NCI-H1436 (cell line): ENCODE measurements around the gene CEACAM21.
"Not testable (repeated sequence)": the region's sequence is repeated elsewhere in the genome, so short reads cannot be mapped to it uniquely, and the experiment has no call there.

Source experiments
- DNase-seq: peaks from one replicate; lab custom pipeline; 2025; lab: John Stamatoyannopoulos, UW

CEACAM21 gene

GRCh38 chr19:41549884-41550283 lies 26.1 kb upstream of the CEACAM21 start:
- no peak for DNase-seq

- no peak for DNase-seq
These were observed 24.8 kb upstream of the CEACAM21 start for GRCh38 chr19:41551212-41551610.

GRCh38 chr19:41551711-41552110 lies 24.3 kb upstream of the CEACAM21 start:
- DNase-seq = no peak

GRCh38 chr19:41552558-41552957 lies 23.4 kb upstream of the CEACAM21 start:
- DNase-seq = no peak

- no peak for DNase-seq
These were observed 22.2 kb upstream of the CEACAM21 start for GRCh38 chr19:41553804-41554203.

- DNase-seq = no peak
These were observed 21.1 kb upstream of the CEACAM21 start for GRCh38 chr19:41554907-41555306.

GRCh38 chr19:41555748-41556147 lies 20.2 kb upstream of the CEACAM21 start:
- no peak for DNase-seq

- no peak for DNase-seq
These were observed 12.0 kb upstream of the CEACAM21 start for GRCh38 chr19:41563854-41564514.

- DNase-seq = no peak
These were observed 11.2 kb upstream of the CEACAM21 start for GRCh38 chr19:41564515-41565378.

GRCh38 chr19:41565379-41565720 lies 10.6 kb upstream of the CEACAM21 start:
- no peak for DNase-seq

- peak; percentile 33 for DNase-seq
These were observed 10.0 kb upstream of the CEACAM21 start for GRCh38 chr19:41566001-41566400.

GRCh38 chr19:41569481-41570150 lies 6.3 kb upstream of the CEACAM21 start:
- no peak for DNase-seq

- DNase-seq = no peak
These were observed 5.8 kb upstream of the CEACAM21 start for GRCh38 chr19:41570179-41570578.

- DNase-seq = peak; percentile 80
These were observed 5.3 kb upstream of the CEACAM21 start for GRCh38 chr19:41570639-41571112.

GRCh38 chr19:41577144-41577830 lies 1.3 kb downstream of the CEACAM21 start:
- DNase-seq = no peak

- DNase-seq = no peak
These were observed 1.9 kb downstream of the CEACAM21 start for GRCh38 chr19:41577833-41578232.

- no peak for DNase-seq
These were observed 2.9 kb downstream of the CEACAM21 start for GRCh38 chr19:41578886-41579285.

- not testable (repeated sequence) for DNase-seq
These were observed 5.1 kb downstream of the CEACAM21 start for GRCh38 chr19:41581068-41581467.

- not testable (repeated sequence) for DNase-seq
These were observed 6.7 kb downstream of the CEACAM21 start for GRCh38 chr19:41582577-41583182.

- DNase-seq = no peak
These were observed 8.4 kb downstream of the CEACAM21 start for GRCh38 chr19:41584260-41584810.

- DNase-seq = no peak
These were observed 9.0 kb downstream of the CEACAM21 start for GRCh38 chr19:41584931-41585330.
